ENCODE data around the gene COL26A1. TPM values are rescaled to one million over a fixed set of nuclear protein-coding genes. Genes with fewer than 3 reads are reported as not detected.

The COL26A1 gene
- total RNA-seq, 2 donors from 2014 or later = not detected

GRCh38 chr7:101386558-101387231, 24.0 kb downstream of the COL26A1 start:
- TF ChIP-seq, protein P1, sequence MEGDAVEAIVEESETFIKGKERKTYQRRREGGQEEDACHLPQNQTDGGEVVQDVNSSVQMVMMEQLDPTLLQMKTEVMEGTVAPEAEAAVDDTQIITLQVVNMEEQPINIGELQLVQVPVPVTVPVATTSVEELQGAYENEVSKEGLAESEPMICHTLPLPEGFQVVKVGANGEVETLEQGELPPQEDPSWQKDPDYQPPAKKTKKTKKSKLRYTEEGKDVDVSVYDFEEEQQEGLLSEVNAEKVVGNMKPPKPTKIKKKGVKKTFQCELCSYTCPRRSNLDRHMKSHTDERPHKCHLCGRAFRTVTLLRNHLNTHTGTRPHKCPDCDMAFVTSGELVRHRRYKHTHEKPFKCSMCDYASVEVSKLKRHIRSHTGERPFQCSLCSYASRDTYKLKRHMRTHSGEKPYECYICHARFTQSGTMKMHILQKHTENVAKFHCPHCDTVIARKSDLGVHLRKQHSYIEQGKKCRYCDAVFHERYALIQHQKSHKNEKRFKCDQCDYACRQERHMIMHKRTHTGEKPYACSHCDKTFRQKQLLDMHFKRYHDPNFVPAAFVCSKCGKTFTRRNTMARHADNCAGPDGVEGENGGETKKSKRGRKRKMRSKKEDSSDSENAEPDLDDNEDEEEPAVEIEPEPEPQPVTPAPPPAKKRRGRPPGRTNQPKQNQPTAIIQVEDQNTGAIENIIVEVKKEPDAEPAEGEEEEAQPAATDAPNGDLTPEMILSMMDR (IDR thresholded peaks at IDR 0.05) = no peak
- H3K4me1 ChIP-seq = no peaks in the 10 kb centered on the region
- no peak overlapping the region for H3K4me3 ChIP-seq
- no peak for DNase-seq (ENCODE audit: low spot score)
- no peaks in the 10 kb centered on the region for H3K36me3 ChIP-seq
- peaks cover 0 to 6% of the 10 kb centered on the region in 2 donors for H3K9me3 ChIP-seq
- no peak overlapping the region for H3K27ac ChIP-seq
- H3K27me3 ChIP-seq = no peaks in the 10 kb centered on the region

DNA sequence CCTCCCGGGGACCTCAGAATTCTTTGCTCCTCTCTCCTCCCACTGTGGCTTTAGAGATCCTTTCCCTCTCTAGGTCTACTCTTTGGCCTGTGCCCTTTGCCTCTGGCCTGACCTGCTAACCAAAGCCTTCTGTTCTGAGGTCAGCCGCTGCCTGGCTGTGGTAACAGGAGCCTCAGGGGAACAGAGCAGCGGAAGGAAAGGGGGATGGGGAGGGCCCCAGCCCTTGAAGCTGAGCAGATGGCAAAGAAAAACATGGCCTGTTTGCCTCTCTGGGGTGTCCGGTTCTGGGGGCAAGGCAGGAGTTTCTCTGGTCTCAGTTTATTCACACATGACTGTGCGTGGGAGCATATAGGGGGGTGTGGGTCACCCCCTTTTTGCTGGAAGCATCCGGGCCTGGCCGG, 28.2 kb downstream of the COL26A1 start:
- H3K27me3 ChIP-seq = peaks cover 0 to 2% of the 10 kb centered on the region in 2 donors
- no peak overlapping the region for H3K4me3 ChIP-seq

GRCh38 chr7:101391991-101392390, 29.3 kb downstream of the COL26A1 start:
- H3K27me3 ChIP-seq = peaks cover 0 to 2% of the 10 kb centered on the region in 2 donors

More for the DNA sequence above, 28.2 kb downstream of the COL26A1 start:
- no peak overlapping the region for H3K27ac ChIP-seq
- no peaks in the 10 kb centered on the region for H3K36me3 ChIP-seq
- H3K4me1 ChIP-seq = no peaks in the 10 kb centered on the region
- no peak for DNase-seq (ENCODE audit: low spot score)
- TF ChIP-seq, protein P1 (IDR thresholded peaks at IDR 0.05) = no peak
- H3K9me3 ChIP-seq = no peaks in the 10 kb centered on the region

DNA sequence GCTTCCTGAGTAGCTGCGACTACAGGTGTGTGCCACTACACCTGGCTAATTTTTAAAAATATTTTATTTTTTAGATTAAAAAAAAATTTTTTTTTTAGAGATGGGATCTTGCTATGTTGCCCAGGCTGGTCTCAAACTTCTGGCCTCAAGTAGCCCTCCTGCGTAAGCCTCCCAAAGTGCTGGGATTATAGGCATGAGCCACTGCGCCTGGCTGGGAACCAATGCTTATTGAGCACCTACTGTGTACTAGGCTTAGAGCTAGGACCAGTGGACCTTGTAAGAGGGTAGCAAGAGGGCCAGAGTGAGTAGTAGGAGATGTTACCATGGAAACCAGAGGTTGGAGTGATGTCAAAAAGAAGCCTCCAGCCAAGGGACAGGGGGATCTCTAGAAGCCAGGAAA, 31.2 kb downstream of the COL26A1 start:
- Histone ChIP-seq H3K9me3 (no peaks in the 10 kb centered on the region), H3K4me1 (no peaks in the 10 kb centered on the region), H3K36me3 (no peaks in the 10 kb centered on the region), H3K27ac (no peak overlapping the region), H3K4me3 (no peak overlapping the region), H3K27me3 (peaks cover 0 to 2% of the 10 kb centered on the region in 2 donors)
- no peak for DNase-seq (ENCODE audit: low spot score)
- TF ChIP-seq, protein P1 (IDR thresholded peaks at IDR 0.05) = no peak

More at GRCh38 chr7:101391991-101392390, 29.3 kb downstream of the COL26A1 start:
- no peak for DNase-seq (ENCODE audit: low spot score)
- H3K4me1 ChIP-seq = no peaks in the 10 kb centered on the region
- H3K27ac ChIP-seq = no peak overlapping the region
- H3K4me3 ChIP-seq = no peak overlapping the region
- no peaks in the 10 kb centered on the region for H3K9me3 ChIP-seq
- TF ChIP-seq, protein P1 (IDR thresholded peaks at IDR 0.05) = no peak
- H3K36me3 ChIP-seq = no peaks in the 10 kb centered on the region

DNA sequence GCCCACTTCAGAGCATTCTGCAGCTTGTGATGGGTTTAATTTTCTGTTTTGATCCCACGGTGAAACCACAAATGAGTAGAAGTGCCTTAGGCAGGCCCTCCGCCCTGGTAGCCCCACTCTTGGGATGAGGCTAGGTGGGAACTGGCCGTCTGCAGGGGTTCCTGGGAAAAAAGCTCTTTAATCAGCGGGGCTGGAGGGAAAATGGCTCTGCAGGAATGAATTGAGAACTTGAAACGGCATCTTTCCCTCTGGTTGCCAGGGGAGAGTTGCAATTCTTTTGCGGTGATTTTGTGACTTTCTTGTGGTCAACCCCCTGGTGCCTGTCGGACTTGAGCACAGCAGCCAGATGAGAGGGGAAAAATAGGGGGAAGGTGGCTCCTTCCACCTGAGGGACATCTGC, 32.7 kb downstream of the COL26A1 start:
- Histone ChIP-seq H3K36me3 (no peaks in the 10 kb centered on the region), H3K27ac (no peak overlapping the region), H3K4me1 (no peaks in the 10 kb centered on the region), H3K27me3 (peaks cover 0 to 2% of the 10 kb centered on the region in 2 donors), H3K4me3 (no peak overlapping the region), H3K9me3 (no peaks in the 10 kb centered on the region)
- TF ChIP-seq, protein P1 (IDR thresholded peaks at IDR 0.05) = no peak
- DNase-seq (ENCODE audit: low spot score) = no peak

GRCh38 chr7:101397243-101397642, 34.6 kb downstream of the COL26A1 start:
- Histone ChIP-seq H3K9me3 (no peaks in the 10 kb centered on the region), H3K27me3 (peaks cover 0 to 2% of the 10 kb centered on the region in 2 donors)

More at GRCh38 chr7:101397243-101397642, 34.6 kb downstream of the COL26A1 start:
- no peak overlapping the region for H3K27ac ChIP-seq
- DNase-seq (ENCODE audit: low spot score) = no peak
- peaks cover 0 to 4% of the 10 kb centered on the region in 2 donors for H3K4me1 ChIP-seq
- no peak overlapping the region for H3K4me3 ChIP-seq
- TF ChIP-seq, protein P1 (IDR thresholded peaks at IDR 0.05) = no peak
- H3K36me3 ChIP-seq = no peaks in the 10 kb centered on the region

Measured in right atrium auricular region (tissue), 2 donors.